T-helper 2 cell (primary cell): ENCODE measurements around the gene SLC44A1.
A peak's percentile ranks its signal among the peaks of the same experiment; 100 is the strongest.

Experiments used
- DNase-seq, 5 experiments: peaks; one replicate each; pipeline versions ENCODE4 v3.0.0 to v3.0.0-alpha.2; 2012 to 2022

SLC44A1 gene

GRCh38 chr9:105437704-105438103 lies 193.3 kb downstream of the SLC44A1 start:
- DNase-seq = peak in 1 of 5 experiments; percentile 49

- no peak for DNase-seq
These were observed 193.8 kb downstream of the SLC44A1 start for GRCh38 chr9:105438141-105438806.

DNA sequence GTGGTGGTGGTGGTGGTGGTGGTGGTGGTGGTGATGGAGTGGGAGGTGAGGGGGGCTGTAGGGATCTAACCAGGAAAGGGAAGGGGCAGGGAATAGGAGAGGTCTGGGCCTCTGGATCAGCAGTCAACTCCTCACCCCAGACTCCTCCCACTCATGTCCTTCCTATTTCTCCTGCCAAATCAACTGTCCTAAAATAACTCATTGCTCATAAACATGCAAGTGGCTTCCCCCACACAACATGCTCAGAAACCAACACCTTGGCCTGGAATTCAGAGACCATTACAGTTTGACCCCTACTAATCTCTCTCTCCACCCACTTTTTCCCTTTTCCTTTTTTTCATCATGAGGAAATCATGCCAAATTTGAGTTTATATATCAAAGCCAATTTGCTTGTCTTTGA lies 195.0 kb downstream of the SLC44A1 start:
- no peak for DNase-seq

DNA sequence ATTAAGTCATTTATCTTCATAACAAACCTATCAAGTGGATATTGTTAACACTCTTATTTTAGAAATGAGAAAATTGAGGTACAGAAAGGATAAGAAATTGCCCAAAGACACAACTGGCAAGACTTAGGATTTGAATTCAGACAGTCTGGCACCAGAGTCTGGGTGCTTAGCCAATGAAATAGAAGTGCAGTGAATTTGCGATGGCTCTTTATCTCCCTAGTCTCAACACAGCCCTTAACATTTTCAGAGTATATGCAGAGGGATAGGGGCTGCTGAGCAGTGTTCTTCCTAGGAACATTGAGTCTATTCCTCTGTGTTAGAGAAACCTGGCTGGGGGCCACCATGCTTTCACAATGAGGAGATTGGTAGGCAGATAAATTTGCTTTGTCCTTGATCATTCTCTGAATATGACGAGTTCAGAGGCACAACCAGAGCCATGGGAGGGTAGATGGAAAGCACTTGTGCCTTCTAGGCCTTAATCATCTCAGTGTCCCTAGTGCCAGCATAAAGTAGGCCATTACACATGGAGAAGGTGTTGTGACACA lies 197.2 kb downstream of the SLC44A1 start:
- DNase-seq = no peak

GRCh38 chr9:105443121-105443520 lies 198.7 kb downstream of the SLC44A1 start:
- DNase-seq = no peak

DNA sequence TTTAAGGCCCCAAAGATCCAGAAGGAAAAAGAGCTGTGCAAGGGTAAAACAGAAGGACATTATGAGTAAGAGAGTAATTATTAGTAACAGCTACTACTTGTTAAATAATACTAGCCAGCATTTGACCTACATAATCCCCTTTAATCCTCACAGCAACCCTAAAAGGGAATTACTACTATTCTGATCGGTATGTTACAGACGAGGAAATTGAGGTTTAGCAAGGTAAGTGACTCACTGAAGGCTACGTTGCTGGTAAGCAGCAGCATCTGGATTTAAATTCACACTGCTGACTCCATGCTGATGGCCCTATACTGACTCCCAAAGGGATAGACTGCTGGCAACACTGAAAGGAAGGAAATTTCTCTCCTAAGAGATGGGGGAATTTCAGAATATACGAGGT lies 199.7 kb downstream of the SLC44A1 start:
- no peak for DNase-seq

GRCh38 chr9:105445203-105445881 lies 200.9 kb downstream of the SLC44A1 start:
- DNase-seq = no peak

- no peak for DNase-seq
These were observed 202.9 kb downstream of the SLC44A1 start for GRCh38 chr9:105447386-105447813.

- DNase-seq = peak; percentile 53 to 87 (median 66)
These were observed 203.7 kb downstream of the SLC44A1 start, which contains the start of gene FSD1L for GRCh38 chr9:105447814-105448812. TSS of gene FSD1L (plus strand) at chr9:105448034. CDS start at chr9:105448221, 187 bp downstream.

- no peak for DNase-seq
These were observed 204.6 kb downstream of the SLC44A1 start for GRCh38 chr9:105449081-105449480.

DNA sequence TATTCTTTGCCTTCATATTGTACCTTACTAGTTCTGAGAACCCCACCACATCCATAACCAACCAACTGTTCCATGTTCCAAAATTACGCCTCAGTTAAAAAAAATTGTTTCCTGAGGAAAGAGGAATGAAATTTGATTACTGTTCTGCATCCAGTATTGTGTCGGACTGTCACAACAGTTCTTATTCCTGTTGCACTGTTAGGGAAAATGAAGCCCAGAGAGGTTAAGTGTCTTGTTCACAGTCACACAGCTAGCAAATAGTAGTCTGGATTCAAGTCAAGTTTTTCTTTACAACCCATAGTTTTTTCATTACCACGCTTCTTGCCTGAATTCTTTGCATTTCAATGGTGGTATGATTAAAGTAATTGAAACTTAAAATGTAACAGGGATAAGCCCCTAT lies 207.7 kb downstream of the SLC44A1 start:
- no peak for DNase-seq

DNA sequence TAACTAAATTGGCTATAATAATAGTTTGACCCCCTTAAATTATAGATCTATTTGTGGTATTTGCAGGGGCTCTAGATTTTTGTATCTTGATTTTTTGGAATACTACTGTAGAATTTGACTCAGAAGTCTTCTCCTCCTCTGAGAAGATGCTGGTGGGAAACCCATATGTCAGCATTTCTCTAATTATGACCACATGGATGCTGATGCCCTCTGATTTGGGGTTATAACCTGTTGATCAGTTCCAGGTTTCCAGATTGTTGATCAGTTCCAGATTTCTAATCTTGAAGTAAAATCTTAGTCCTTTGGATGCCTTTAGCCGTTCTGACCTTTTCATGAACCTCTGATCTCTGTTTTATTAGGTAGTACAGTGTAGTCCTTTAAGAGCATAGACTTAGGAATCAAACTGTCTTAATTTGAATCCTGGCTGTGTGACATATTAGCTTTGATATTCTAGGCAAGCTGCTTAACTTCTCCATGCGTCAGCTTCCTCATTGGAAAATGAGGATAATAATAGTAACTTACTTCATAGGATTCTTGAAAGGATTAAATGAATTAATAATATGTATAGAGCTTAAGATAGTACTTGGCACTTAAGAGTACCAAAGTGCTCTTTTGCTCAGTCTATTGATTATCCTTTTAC lies 211.5 kb downstream of the SLC44A1 start:
- no peak for DNase-seq

GRCh38 chr9:105457560-105458294 lies 213.3 kb downstream of the SLC44A1 start:
- DNase-seq = no peak

DNA sequence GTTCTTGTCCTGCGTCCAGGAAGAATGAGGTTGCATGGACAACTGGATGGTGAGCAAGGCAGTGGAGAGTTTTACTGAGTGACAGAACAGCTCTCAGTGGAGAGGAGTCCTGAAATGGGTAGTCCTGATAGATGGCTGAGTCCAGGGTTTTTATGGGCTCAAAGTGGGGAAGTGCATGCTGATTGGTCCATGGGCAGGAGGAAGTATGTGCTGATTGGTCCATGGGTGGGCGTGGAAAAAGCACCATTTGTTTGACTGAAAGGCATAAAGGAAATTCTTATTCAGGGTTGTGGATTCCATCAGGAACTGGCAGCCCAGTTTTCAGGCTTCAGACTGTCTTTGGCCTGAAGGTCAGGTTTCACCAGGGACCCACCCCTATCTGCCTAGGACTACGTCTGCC lies 214.0 kb downstream of the SLC44A1 start:
- DNase-seq = no peak

DNA sequence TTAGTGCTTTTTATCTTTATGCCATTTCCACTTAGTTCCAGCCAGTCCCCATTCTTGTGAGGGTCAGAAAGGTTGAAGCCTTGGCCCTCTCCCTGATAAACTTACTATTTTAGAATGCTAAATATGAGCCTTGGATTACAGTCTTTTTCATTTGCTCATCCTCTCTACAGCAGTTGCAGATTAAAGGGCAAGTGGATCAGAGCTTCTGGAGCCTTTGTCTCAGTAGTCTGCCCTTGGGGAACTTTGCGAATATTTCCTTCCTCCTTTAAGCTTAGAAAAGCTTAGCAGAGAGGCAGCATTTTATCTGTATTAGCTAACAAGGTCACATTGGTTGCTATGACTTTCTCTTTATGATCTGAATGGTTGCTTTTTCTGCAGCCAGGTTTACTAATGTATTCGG lies 214.9 kb downstream of the SLC44A1 start:
- no peak for DNase-seq

DNA sequence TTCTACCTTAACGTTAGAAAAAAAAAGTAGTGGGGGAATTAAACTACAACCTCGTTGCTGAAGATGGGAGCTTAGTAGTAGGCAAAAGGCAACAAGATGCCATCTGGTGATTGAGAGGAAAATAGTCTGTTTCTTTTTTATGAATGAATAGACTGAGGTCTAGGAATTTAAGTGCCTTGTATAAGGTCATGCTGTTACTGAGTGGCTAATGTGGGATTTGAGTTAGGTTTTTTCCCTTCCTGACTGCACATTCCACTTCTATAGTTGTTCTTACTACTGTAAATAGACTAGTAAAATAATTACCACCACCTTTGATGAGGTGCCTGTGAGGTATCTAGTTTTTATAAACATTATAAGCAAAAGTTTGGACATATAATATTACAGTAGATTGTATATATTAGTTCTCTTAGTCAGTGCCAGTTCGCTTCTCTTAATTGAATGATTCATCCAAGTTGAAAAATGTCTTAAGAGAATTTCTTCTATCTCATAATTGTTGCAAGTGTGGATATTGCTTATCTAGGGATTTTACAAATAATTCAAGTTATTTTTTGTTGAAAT lies 222.5 kb downstream of the SLC44A1 start:
- DNase-seq = no peak

DNA sequence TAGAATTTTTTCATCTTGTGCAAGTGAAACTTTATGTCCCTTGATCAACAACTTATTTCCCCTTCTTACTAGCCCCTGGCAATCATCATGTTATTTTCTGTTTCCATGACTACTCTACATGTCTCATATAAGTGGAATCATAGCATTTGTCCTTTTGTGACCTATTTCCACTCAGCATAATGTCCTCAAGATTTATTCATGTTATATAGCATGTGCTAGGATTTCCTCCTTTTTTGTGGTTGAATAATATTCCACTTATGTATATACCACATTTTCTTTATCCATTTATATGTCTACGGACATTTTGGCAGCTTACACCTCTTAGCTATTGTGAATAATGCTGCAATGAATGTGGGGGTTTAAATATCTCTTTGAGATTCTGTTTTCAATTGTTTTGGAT lies 224.4 kb downstream of the SLC44A1 start:
- DNase-seq = no peak

- DNase-seq = no peak
These were observed 228.8 kb downstream of the SLC44A1 start for GRCh38 chr9:105473221-105473620.

DNA sequence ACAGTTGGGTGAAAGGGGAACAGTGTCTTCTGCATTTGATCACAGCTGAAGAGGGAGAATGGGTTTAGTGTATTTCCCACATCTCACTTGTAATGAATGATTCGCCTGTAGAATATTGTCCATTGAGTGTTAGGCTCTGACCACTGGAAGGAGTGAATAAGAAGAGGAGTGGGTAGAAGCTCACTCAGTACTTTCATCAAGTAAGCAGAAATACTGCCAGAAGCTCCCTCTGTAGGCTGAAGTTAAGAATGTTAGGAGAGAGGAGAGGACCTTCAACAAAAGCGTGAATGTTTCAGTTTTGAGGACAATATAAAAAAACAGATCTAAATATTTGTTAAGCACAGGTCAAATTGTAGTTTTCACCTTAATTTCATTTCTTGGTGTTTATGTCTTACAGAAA lies 230.9 kb downstream of the SLC44A1 start:
- no peak for DNase-seq

DNA sequence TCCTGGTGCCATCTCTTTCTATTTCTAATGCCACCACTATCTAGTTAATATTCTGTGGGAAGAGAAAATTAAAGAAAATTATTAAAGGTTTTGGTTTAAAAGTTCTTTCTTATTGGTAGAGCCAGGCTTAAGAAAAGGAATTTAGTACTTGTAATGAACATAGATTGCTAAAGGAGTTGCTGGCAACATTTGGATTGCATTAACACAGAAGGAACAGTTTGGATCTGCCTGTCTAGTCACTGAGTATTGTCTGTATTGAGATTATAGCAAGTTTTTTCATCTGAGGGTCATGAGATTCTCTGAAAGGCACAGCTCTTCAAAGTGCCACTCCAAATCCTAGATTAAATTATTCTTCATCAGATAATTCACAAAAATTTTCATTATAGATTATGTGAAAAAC lies 235.4 kb downstream of the SLC44A1 start:
- no peak for DNase-seq

DNA sequence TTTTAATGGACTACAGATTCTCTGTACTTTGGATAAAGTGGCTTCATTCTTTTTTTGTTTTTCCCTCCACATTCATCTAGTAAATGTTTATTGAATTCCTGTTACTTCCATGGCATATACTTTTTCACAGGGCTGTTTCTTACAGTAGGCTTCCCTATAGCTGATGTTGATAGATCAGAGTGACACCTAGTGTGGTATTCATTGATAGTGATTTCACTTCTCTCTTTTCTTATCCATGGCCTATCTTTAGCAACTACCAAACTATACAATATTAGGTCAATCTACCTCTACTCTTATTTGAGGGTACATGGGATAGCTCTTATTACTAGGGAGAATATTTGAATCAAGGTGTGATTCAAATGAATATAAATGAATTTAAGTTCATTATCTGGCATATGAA lies 239.2 kb downstream of the SLC44A1 start:
- no peak for DNase-seq
